ENCODE results near the gene CABP2. TPM values are rescaled to one million over a fixed set of nuclear protein-coding genes. Genes with fewer than 3 reads are reported as not detected.
"Not testable (repeated sequence)": the region's sequence is repeated elsewhere in the genome, so short reads cannot be mapped to it uniquely, and the experiment has no call there.

Gene CABP2
- total RNA-seq, 1 experiment from 2014 or later = not detected

- no peak for TF ChIP-seq EZH2 (IDR thresholded peaks at IDR 0.05; ENCODE audit: low read length, unreplicated experiment)
- TF ChIP-seq CTCF (conservative IDR thresholded peaks at IDR 0.05; ENCODE audit: low read depth, low read length) = no peak
- TF ChIP-seq EZH2phosphoT487 (IDR thresholded peaks at IDR 0.05; ENCODE audit: borderline replicate concordance, low read length) = no peak
- Histone ChIP-seq H3K4me2 (ENCODE audit: low read length) (peak overlapping the region; percentile 30), H3K9me3 (ENCODE audit: low read length) (no peaks in the 10 kb centered on the region), H3K4me1 (ENCODE audit: insufficient read depth, low read length) (peaks cover 21% of the 10 kb centered on the region), H4K20me1 (ENCODE audit: low read length) (no peaks in the 10 kb centered on the region), H3K4me3 (ENCODE audit: low read length) (no peak overlapping the region), H3K79me2 (ENCODE audit: low read length) (no peaks in the 10 kb centered on the region), H3K9ac (ENCODE audit: low read length) (no peak overlapping the region), H2AFZ (ENCODE audit: low read length) (peak overlapping the region; percentile 84), H3K27ac (ENCODE audit: low read length) (no peak overlapping the region), H3K27me3 (ENCODE audit: low read length) (no peaks in the 10 kb centered on the region), H3F3A (ENCODE audit: low read length, unreplicated experiment) (no peaks in the 10 kb centered on the region), H3K36me3 (ENCODE audit: low read depth, low read length) (no peaks in the 10 kb centered on the region), H3K9me2 (replicated peaks; ENCODE audit: low read length) (no peaks in the 10 kb centered on the region)
- intact Hi-C loops (cut with micrococcal nuclease) = no loop called here
- ChIA-PET POLR2A (ENCODE audit: unreplicated experiment) (no interaction called here), CTCF (interaction anchor here (0.5 kb wide), 1 partner anchor 77 kb away, joined by 3 read pairs; no protein-coding TSS in a partner anchor)
- no TSS peak for BruUV-seq (replicated peaks)
- ATAC-seq (peak; percentile 58), DNase-seq (peak; percentile 24)
Observed at GRCh38 chr11:67558084-67558772, 35.0 kb upstream of the CABP2 start.

GRCh38 chr11:67556244-67556643 is 33.0 kb upstream of the CABP2 start:
- intact Hi-C loops (cut with micrococcal nuclease) = no loop called here
- Histone ChIP-seq H3K4me2 (ENCODE audit: low read length) (no peak overlapping the region), H3K79me2 (ENCODE audit: low read length) (no peaks in the 10 kb centered on the region), H4K20me1 (ENCODE audit: low read length) (no peaks in the 10 kb centered on the region), H3K36me3 (ENCODE audit: low read depth, low read length) (no peaks in the 10 kb centered on the region), H3K9ac (ENCODE audit: low read length) (no peak overlapping the region), H2AFZ (ENCODE audit: low read length) (no peak overlapping the region), H3F3A (ENCODE audit: low read length, unreplicated experiment) (no peaks in the 10 kb centered on the region), H3K27ac (ENCODE audit: low read length) (no peak overlapping the region), H3K9me2 (replicated peaks; ENCODE audit: low read length) (no peaks in the 10 kb centered on the region), H3K27me3 (ENCODE audit: low read length) (no peaks in the 10 kb centered on the region), H3K9me3 (ENCODE audit: low read length) (peaks cover 15% of the 10 kb centered on the region; the same call in 1 of the 2 replicates), H3K4me3 (ENCODE audit: low read length) (no peak overlapping the region), H3K4me1 (ENCODE audit: insufficient read depth, low read length) (0 out of 2 replicates have a peak, but pooled peaks cover 8% of the 10 kb centered on the region)
- no peak for DNase-seq
- ChIA-PET CTCF (no interaction called here), POLR2A (ENCODE audit: unreplicated experiment) (no interaction called here)
- no TSS peak for BruUV-seq (replicated peaks)
- no peak for ATAC-seq
- no peak for TF ChIP-seq EZH2 (IDR thresholded peaks at IDR 0.05; ENCODE audit: low read length, unreplicated experiment)
- no peak for TF ChIP-seq CTCF (conservative IDR thresholded peaks at IDR 0.05; ENCODE audit: low read depth, low read length)
- no peak for TF ChIP-seq EZH2phosphoT487 (IDR thresholded peaks at IDR 0.05; ENCODE audit: borderline replicate concordance, low read length)

- ATAC-seq; H2AFZ ChIP-seq (ENCODE audit: low read length); H3F3A ChIP-seq (ENCODE audit: low read length, unreplicated experiment); H4K20me1 ChIP-seq (ENCODE audit: low read length); H3K79me2 ChIP-seq (ENCODE audit: low read length); BruUV-seq (replicated peaks); H3K27ac ChIP-seq (ENCODE audit: low read length); CTCF ChIA-PET; intact Hi-C loops (cut with micrococcal nuclease); H3K4me3 ChIP-seq (ENCODE audit: low read length); H3K4me2 ChIP-seq (ENCODE audit: low read length); POLR2A ChIA-PET (ENCODE audit: unreplicated experiment); H3K27me3 ChIP-seq (ENCODE audit: low read length); DNase-seq; H3K4me1 ChIP-seq (ENCODE audit: insufficient read depth, low read length); H3K36me3 ChIP-seq (ENCODE audit: low read depth, low read length); H3K9ac ChIP-seq (ENCODE audit: low read length); H3K9me2 ChIP-seq (replicated peaks; ENCODE audit: low read length): not testable (repeated sequence)
- H3K9me3 ChIP-seq (ENCODE audit: low read length) = peaks cover 16% of the 10 kb centered on the region; the same call in 1 of the 2 replicates
Observed at GRCh38 chr11:67551697-67552096, 28.5 kb upstream of the CABP2 start.

Data from PC-3 (cell line).